CD8-positive, alpha-beta memory T cell (primary cell): ENCODE results near the gene DNAJC15. TPM values are rescaled to one million over a fixed set of nuclear protein-coding genes. Genes with fewer than 3 reads are reported as not detected.

Experiments used
- CTCF ChIA-PET: fragments of 350-600 bp; sonication (Branson Sonifier 250); formaldehyde crosslinking; loops from one replicate; lab custom pipeline; 2021; ENCODE audit warnings: antibody characterized with exemption; lab: Charles Lee
- POLR2A ChIA-PET: fragments of 350-600 bp; sonication (Branson Sonifier 250); formaldehyde crosslinking; loops from one replicate; lab custom pipeline; 2021; ENCODE audit warnings: antibody characterized with exemption; lab: Charles Lee
- DNase-seq, 5 donors: peaks; one replicate each; pipeline versions ENCODE4 v3.0.0 to v3.0.0-alpha.2; 2020 to 2022; ENCODE audit warnings: mixed read lengths in 1 of 5
- H3K27ac ChIP-seq: one replicate; pipeline ENCODE4 v1.7.0; 2013; ENCODE audit warnings: low read depth, mild to moderate bottlenecking, low read length, moderate library complexity
- H3K27me3 ChIP-seq: 2 replicates; pipeline ENCODE4 v1.7.0; 2013; ENCODE audit warnings: low read length, mild to moderate bottlenecking; ENCODE audit not compliant: insufficient read depth, poor library complexity, severe bottlenecking
- H3K36me3 ChIP-seq: 2 replicates; pipeline ENCODE4 v1.7.0; 2013; ENCODE audit warnings: mild to moderate bottlenecking, low read length, moderate library complexity; ENCODE audit not compliant: insufficient read depth
- H3K4me1 ChIP-seq: 2 replicates; pipeline ENCODE4 v1.7.0; 2013; ENCODE audit warnings: mild to moderate bottlenecking, low read length, moderate library complexity; ENCODE audit not compliant: insufficient read depth
- H3K4me3 ChIP-seq: 2 replicates; pipeline ENCODE4 v1.7.0; 2013; ENCODE audit warnings: mild to moderate bottlenecking, low read length
- H3K9me3 ChIP-seq: 2 replicates; pipeline ENCODE4 v1.7.0; 2013; ENCODE audit warnings: mild to moderate bottlenecking, low read length
- H3K27ac Mint-ChIP-seq, 8 donors: one replicate each; pipeline ENCODE4 v1.8.0; 2020 to 2021; ENCODE audit warnings: mixed read lengths in 8 of 8, mild to moderate bottlenecking in 6 of 8, inconsistent platforms in 3 of 8, moderate library complexity in 3 of 8
- H3K27me3 Mint-ChIP-seq, 2 donors: one replicate each; pipeline ENCODE4 v1.8.0; 2020 to 2021; ENCODE audit warnings: mixed read lengths in 2 of 2, mild to moderate bottlenecking in 1 of 2, moderate library complexity in 1 of 2
- H3K36me3 Mint-ChIP-seq, 3 donors: one replicate each; pipeline ENCODE4 v1.8.0; 2020 to 2021; ENCODE audit warnings: mixed read lengths in 3 of 3, inconsistent platforms in 1 of 3, mild to moderate bottlenecking in 1 of 3
- H3K4me1 Mint-ChIP-seq, 3 donors: one replicate each; pipeline ENCODE4 v1.8.0; 2020 to 2021; ENCODE audit warnings: mixed read lengths in 3 of 3, inconsistent platforms in 1 of 3, mild to moderate bottlenecking in 1 of 3
- H3K4me3 Mint-ChIP-seq, 7 donors: one replicate each; pipeline ENCODE4 v1.8.0; 2020 to 2021; ENCODE audit warnings: mixed read lengths in 7 of 7, mild to moderate bottlenecking in 6 of 7, moderate library complexity in 4 of 7, inconsistent platforms in 2 of 7
- H3K9me3 Mint-ChIP-seq, 5 donors: one replicate each; pipeline ENCODE4 v1.8.0; 2020 to 2022; ENCODE audit warnings: mixed read lengths in 5 of 5, mild to moderate bottlenecking in 3 of 5, moderate library complexity in 2 of 5, inconsistent platforms in 1 of 5
- polyA plus RNA-seq: library from polyadenylated mRNA; unstranded; fragments of 300-500 nt; fragmentation: Illumina TruSeq; gene quantifications from one replicate; pipeline ENCODE4 v1.2.3, GENCODE V29; 2021
- total RNA-seq, 2 experiments: library from RNA; stranded (reverse); gene quantifications; one replicate each; pipeline ENCODE4 v1.2.3, GENCODE V29; 2021

The DNAJC15 gene
- total and polyA plus RNA-seq, 3 experiments from 2014 or later: 13.2 to 13.7 (median 13.6) TPM

DNA sequence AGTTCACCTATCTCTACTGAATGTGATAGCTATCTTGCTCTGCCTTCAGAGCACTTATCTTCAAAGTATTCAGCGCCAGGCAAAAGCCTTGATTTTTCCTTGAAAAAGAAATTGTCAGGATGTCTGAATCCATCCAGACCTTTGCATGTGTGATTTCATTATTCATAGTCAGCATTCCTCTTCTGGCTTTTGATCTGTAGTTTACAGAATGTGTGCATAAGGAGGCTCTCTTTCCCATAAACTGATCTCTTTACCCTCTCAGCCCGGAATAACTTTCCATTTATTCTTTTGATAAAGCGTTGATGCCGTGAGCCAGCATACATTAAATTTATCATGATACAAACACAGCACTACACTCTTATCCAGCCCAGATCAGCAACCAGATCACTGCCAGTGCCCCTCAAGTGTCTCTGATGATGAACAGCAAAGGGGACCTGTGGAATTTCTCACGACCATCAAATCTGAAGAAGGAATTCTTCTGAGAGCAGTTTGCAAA lies 130.8 kb downstream of the DNAJC15 start:
- Mint-ChIP-seq H3K4me3 (no peak overlapping the region), H3K4me1 (no peaks in the 10 kb centered on the region), H3K27ac (no peak overlapping the region), H3K36me3 (no peaks in the 10 kb centered on the region), H3K9me3 (no peaks in the 10 kb centered on the region), H3K27me3 (peaks cover 0 to 3% of the 10 kb centered on the region in 2 donors)
- H3K4me3 ChIP-seq: no peak overlapping the region
- H3K36me3 ChIP-seq: no peaks in the 10 kb centered on the region
- H3K27ac ChIP-seq: no peak overlapping the region
- no peaks in the 10 kb centered on the region for H3K27me3 ChIP-seq
- ChIA-PET CTCF (no interaction called here), POLR2A (no interaction called here)
- no peak for DNase-seq
- no peaks in the 10 kb centered on the region for H3K4me1 ChIP-seq
- H3K9me3 ChIP-seq: no peaks in the 10 kb centered on the region

DNA sequence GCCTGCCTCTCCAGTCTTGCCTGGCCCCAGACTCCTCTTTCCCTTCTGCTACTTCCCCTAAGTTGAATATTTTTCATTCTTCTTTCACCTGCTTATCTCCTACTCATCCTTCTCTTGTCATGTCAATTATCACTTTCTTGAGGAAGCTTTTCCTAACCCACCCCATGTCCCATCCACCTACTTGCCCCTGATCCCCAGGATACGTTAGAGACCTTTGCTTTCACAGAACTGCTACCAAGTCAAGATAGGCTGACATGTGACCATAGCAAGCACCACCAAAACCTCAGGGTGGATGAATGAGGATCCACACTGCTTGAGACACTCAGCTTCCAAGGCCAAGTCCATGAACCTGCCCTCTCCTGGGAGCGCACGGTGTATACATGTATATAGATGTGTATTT lies 131.5 kb downstream of the DNAJC15 start:
- H3K36me3 ChIP-seq: no peaks in the 10 kb centered on the region
- no peak overlapping the region for H3K27ac ChIP-seq
- DNase-seq: no peak
- H3K9me3 ChIP-seq: no peaks in the 10 kb centered on the region
- H3K27me3 ChIP-seq: no peaks in the 10 kb centered on the region
- Mint-ChIP-seq H3K4me3 (no peak overlapping the region), H3K27me3 (peaks cover 0 to 3% of the 10 kb centered on the region in 2 donors), H3K27ac (no peak overlapping the region), H3K36me3 (no peaks in the 10 kb centered on the region), H3K4me1 (no peaks in the 10 kb centered on the region), H3K9me3 (no peaks in the 10 kb centered on the region)
- H3K4me1 ChIP-seq: no peaks in the 10 kb centered on the region
- POLR2A ChIA-PET: no interaction called here
- H3K4me3 ChIP-seq: no peak overlapping the region
- CTCF ChIA-PET: no interaction called here

DNA sequence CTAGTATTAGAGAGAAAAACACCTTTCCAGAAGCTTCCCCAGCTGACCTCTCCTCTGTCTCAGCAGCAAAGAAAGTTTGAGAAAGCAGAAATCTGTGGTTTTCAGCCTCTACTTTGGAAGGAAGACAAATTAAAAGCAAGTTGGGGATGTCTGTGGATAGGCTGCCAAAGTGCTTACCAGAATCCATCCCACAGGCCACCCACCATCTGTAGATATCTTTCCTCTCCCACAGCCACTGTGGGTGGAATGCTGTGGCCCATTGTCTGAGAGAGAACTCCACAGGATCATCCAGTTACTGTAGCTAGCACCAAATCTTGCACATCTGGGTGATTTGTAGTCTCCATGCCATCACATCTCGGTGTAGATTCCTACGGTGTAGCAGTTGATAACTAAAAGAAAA lies 133.5 kb downstream of the DNAJC15 start:
- Histone ChIP-seq H3K27me3 (no peaks in the 10 kb centered on the region), H3K4me1 (no peaks in the 10 kb centered on the region), H3K27ac (no peak overlapping the region), H3K9me3 (no peaks in the 10 kb centered on the region), H3K4me3 (no peak overlapping the region), H3K36me3 (no peaks in the 10 kb centered on the region)
- no peaks in the 10 kb centered on the region for H3K4me1 Mint-ChIP-seq
- ChIA-PET POLR2A (no interaction called here), CTCF (no interaction called here)
- H3K4me3 Mint-ChIP-seq: no peak overlapping the region
- H3K27ac Mint-ChIP-seq: no peak overlapping the region
- H3K36me3 Mint-ChIP-seq: no peaks in the 10 kb centered on the region
- H3K27me3 Mint-ChIP-seq: no peaks in the 10 kb centered on the region
- DNase-seq: no peak
- no peaks in the 10 kb centered on the region for H3K9me3 Mint-ChIP-seq

DNA sequence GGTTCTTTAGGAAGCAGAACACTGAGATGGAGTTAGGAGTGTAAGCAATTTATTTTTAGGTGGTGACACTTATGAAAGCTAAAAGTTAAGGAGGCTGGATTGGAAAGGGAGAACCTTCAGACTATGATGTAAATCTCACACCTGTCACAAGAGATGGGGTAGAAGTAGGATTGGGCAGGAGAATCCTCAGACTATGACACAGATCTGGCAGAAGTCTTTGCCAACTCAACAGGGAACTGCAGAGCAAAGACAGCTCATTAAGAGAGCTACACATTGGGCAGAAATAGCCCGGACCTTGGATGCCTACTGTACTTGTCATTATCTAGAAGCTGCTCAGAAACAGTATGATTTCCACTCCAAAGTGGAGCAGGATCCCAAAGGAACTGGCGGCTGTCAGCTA lies 134.4 kb downstream of the DNAJC15 start:
- Histone ChIP-seq H3K9me3 (no peaks in the 10 kb centered on the region), H3K27me3 (no peaks in the 10 kb centered on the region), H3K4me3 (no peak overlapping the region), H3K4me1 (no peaks in the 10 kb centered on the region), H3K36me3 (no peaks in the 10 kb centered on the region), H3K27ac (no peak overlapping the region)
- H3K4me1 Mint-ChIP-seq: no peaks in the 10 kb centered on the region
- peaks cover 0 to 2% (median 0%) of the 10 kb centered on the region in 5 donors for H3K9me3 Mint-ChIP-seq
- no peaks in the 10 kb centered on the region for H3K36me3 Mint-ChIP-seq
- ChIA-PET POLR2A (no interaction called here), CTCF (no interaction called here)
- DNase-seq: no peak
- no peak overlapping the region for H3K27ac Mint-ChIP-seq
- H3K4me3 Mint-ChIP-seq: no peak overlapping the region
- no peaks in the 10 kb centered on the region for H3K27me3 Mint-ChIP-seq

DNA sequence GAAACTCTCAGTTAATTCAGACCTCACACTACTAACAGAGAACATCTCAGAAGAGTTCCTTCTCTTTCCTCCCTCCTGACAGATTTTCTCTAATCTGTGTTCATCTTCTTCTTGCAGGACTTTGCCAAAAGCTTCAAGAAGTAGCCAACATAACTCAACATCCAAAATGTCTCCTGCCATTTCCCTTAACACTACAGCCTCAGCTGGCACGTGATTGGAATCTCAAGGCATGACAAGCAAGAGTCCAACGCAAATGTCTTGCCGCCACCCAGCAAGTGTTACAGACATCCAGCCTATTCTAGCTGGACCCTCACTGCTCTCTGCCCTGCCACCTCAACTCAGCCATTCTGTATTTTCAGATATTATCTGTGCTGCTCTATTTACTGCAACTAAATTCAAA lies 135.1 kb downstream of the DNAJC15 start:
- Mint-ChIP-seq H3K4me1 (no peaks in the 10 kb centered on the region), H3K4me3 (no peak overlapping the region), H3K9me3 (peaks cover 0 to 4% (median 0%) of the 10 kb centered on the region in 5 donors), H3K36me3 (no peaks in the 10 kb centered on the region), H3K27me3 (no peaks in the 10 kb centered on the region), H3K27ac (peak overlapping the region in 1 of 8 donors; percentile 2)
- Histone ChIP-seq H3K27me3 (no peaks in the 10 kb centered on the region), H3K27ac (no peak overlapping the region), H3K36me3 (no peaks in the 10 kb centered on the region), H3K4me1 (no peaks in the 10 kb centered on the region), H3K4me3 (no peak overlapping the region), H3K9me3 (no peaks in the 10 kb centered on the region)
- POLR2A ChIA-PET: no interaction called here
- DNase-seq: no peak
- CTCF ChIA-PET: no interaction called here

DNA sequence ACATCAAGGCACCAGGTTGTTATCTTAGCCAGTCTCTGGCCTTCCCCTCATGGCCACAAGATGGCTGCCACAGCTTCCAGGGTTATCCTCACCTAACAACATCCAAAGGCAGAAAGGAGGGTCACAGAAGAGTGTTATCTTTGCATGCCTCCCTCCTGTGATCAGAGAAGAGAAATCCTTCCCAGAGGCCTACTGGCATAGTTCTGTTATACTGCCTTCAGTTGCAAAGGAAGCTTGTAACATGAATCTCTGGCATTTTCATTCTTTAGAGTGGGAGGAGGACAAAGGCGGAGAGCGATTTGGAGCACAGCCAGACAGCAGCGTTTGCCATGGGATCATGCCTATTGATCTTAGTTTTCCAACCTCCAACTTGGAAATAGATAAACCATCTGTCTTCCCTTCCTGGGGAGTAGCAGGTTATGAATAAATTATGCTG lies 135.7 kb downstream of the DNAJC15 start:
- POLR2A ChIA-PET: no interaction called here

More for the DNA sequence above, 135.7 kb downstream of the DNAJC15 start:
- no peaks in the 10 kb centered on the region for H3K27me3 Mint-ChIP-seq
- H3K4me3 Mint-ChIP-seq: no peak overlapping the region
- no peaks in the 10 kb centered on the region for H3K4me1 Mint-ChIP-seq
- Histone ChIP-seq H3K27me3 (no peaks in the 10 kb centered on the region), H3K4me3 (no peak overlapping the region), H3K27ac (no peak overlapping the region), H3K36me3 (no peaks in the 10 kb centered on the region), H3K4me1 (no peaks in the 10 kb centered on the region), H3K9me3 (no peaks in the 10 kb centered on the region)
- no peak overlapping the region for H3K27ac Mint-ChIP-seq
- H3K36me3 Mint-ChIP-seq: no peaks in the 10 kb centered on the region
- CTCF ChIA-PET: no interaction called here
- peaks cover 0 to 6% (median 0%) of the 10 kb centered on the region in 5 donors for H3K9me3 Mint-ChIP-seq
- no peak for DNase-seq

Other genes starting within 250 kb of the DNAJC15 start
- gene FAM216B, start 242.0 kb upstream of the DNAJC15 start, total RNA-seq: not detected
- gene FAM216B, start 242.0 kb upstream of the DNAJC15 start, polyA plus RNA-seq: not detected
- gene EPSTI1, start 31.3 kb upstream of the DNAJC15 start, total RNA-seq: 1 to 10 TPM; 4.5 to 4.9 TPM
- 17.3 TPM for gene EPSTI1, start 31.3 kb upstream of the DNAJC15 start, polyA plus RNA-seq